Uterus (tissue), 4 donors: ENCODE data around the gene AP4S1. TPM values are rescaled to one million over a fixed set of nuclear protein-coding genes. Genes with fewer than 3 reads are reported as not detected.

ENCODE experiments used
- DNase-seq, 2 donors: peaks; one replicate each; pipeline ENCODE4 v3.0.0-alpha.2; 2019 to 2020
- H3K27ac ChIP-seq, 2 donors: fragments of 200-600 bp; sonication (generic); 1 replicate in 1 of 2; 2 replicates in 1 of 2; pipeline ENCODE4 v1.5.1; 2016 to 2018
- H3K27me3 ChIP-seq, 2 donors: fragments of 200-600 bp; sonication (generic); one replicate each; pipeline ENCODE4 v1.5.1; 2018 to 2019; ENCODE audit warnings: control low read depth in 1 of 2
- H3K36me3 ChIP-seq, 2 donors: fragments of 200-600 bp; sonication (generic); one replicate each; pipeline ENCODE4 v1.5.1; 2019; ENCODE audit warnings: control low read depth in 1 of 2
- H3K4me1 ChIP-seq, 2 donors: fragments of 200-600 bp; sonication (generic); one replicate each; pipeline ENCODE4 v1.5.1; 2018 to 2019; ENCODE audit warnings: control low read depth in 1 of 2
- H3K4me3 ChIP-seq, 2 donors: fragments of 200-600 bp; sonication (generic); 1 replicate in 1 of 2; 2 replicates in 1 of 2; pipeline ENCODE4 v1.5.1; 2018 to 2019; ENCODE audit warnings: mild to moderate bottlenecking in 1 of 2
- H3K9me3 ChIP-seq, 2 donors: fragments of 200-600 bp; sonication (generic); one replicate each; pipeline ENCODE4 v1.5.1; 2019; ENCODE audit warnings: control low read depth in 1 of 2
- POLR2A ChIP-seq, 2 donors: fragments of 450-650 bp; IDR thresholded peaks; one replicate each; pipeline ENCODE4 v1.6.1; 2016; ENCODE audit warnings: antibody characterized with exemption in 2 of 2, mild to moderate bottlenecking in 1 of 2, moderate library complexity in 1 of 2
- intact Hi-C: fragments of 100-400 bp; cut with DNase I; formaldehyde crosslinking; loops from one replicate; pipeline ENCODE4 v1.15.1; 2023; ENCODE audit warnings: low total_unique reads
- total RNA-seq, 4 donors: library from RNA; depleted of rRNA in 3 of 4; stranded (reverse); fragments of >200 nt in 3 of 4; gene quantifications; one replicate each; pipeline versions ENCODE4 v1.1.0 to v1.2.4, GENCODE V29; 2014 to 2023
- TF ChIP-seq, protein P1 (sequence below), 4 experiments: fragments of 200-600 bp in 2 of 4; fragments of 450-650 bp in 2 of 4; sonication (generic) in 2 of 4; IDR thresholded peaks; one replicate each; pipeline ENCODE4 v1.5.1; 2016 to 2019; ENCODE audit warnings: antibody characterized with exemption in 4 of 4, mild to moderate bottlenecking in 2 of 4, moderate library complexity in 1 of 4
- donor health status: DM: yes; HTN: yes; CAD: no.

Gene AP4S1
- total RNA-seq, 4 donors from 2014 or later = 2.3 to 30.4 (median 9.9) TPM

GRCh38 chr14:31020834-31021575, 4.4 kb upstream of the AP4S1 start:
- Histone ChIP-seq H3K36me3 (no peaks in the 10 kb centered on the region), H3K9me3 (no peaks in the 10 kb centered on the region), H3K4me1 (peaks cover 0 to 8% of the 10 kb centered on the region in 2 donors), H3K27me3 (no peaks in the 10 kb centered on the region), H3K27ac (no peak overlapping the region), H3K4me3 (no peak overlapping the region)
- no peak for TF ChIP-seq POLR2A (IDR thresholded peaks at IDR 0.05)
- intact Hi-C loops = no loop called here
- no peak for DNase-seq

DNA sequence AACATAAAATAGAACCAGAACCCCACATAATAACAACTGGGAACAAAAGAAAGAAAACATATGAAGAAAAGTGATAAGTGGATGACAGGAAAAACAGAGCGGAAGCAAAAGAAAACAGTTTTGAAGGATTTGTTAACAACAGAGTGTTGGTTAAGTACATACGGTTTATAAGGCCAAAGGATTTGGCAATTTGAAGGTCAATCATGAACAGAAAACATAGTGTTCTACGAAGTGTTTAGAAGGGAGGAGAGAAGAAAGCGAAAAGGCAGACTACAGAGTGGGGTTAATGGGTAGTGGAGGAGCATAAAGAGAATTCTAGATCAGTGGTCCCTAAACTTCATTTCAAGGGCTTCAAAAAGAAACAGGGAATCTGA, 3.9 kb upstream of the AP4S1 start:
- H3K36me3 ChIP-seq = no peaks in the 10 kb centered on the region
- no peaks in the 10 kb centered on the region for H3K27me3 ChIP-seq
- H3K4me3 ChIP-seq = no peak overlapping the region
- no peak for DNase-seq
- no peaks in the 10 kb centered on the region for H3K9me3 ChIP-seq
- no peak overlapping the region for H3K27ac ChIP-seq
- intact Hi-C loops = no loop called here
- no peak for TF ChIP-seq POLR2A (IDR thresholded peaks at IDR 0.05)
- TF ChIP-seq, protein P1, sequence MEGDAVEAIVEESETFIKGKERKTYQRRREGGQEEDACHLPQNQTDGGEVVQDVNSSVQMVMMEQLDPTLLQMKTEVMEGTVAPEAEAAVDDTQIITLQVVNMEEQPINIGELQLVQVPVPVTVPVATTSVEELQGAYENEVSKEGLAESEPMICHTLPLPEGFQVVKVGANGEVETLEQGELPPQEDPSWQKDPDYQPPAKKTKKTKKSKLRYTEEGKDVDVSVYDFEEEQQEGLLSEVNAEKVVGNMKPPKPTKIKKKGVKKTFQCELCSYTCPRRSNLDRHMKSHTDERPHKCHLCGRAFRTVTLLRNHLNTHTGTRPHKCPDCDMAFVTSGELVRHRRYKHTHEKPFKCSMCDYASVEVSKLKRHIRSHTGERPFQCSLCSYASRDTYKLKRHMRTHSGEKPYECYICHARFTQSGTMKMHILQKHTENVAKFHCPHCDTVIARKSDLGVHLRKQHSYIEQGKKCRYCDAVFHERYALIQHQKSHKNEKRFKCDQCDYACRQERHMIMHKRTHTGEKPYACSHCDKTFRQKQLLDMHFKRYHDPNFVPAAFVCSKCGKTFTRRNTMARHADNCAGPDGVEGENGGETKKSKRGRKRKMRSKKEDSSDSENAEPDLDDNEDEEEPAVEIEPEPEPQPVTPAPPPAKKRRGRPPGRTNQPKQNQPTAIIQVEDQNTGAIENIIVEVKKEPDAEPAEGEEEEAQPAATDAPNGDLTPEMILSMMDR (IDR thresholded peaks at IDR 0.05) = no peak
- peaks cover 0 to 8% of the 10 kb centered on the region in 2 donors for H3K4me1 ChIP-seq

- intact Hi-C loops = no loop called here
- no peak for TF ChIP-seq POLR2A (IDR thresholded peaks at IDR 0.05)
- H3K27ac ChIP-seq = no peak overlapping the region
- DNase-seq = no peak
- peaks cover 0 to 8% of the 10 kb centered on the region in 2 donors for H3K4me1 ChIP-seq
- no peak overlapping the region for H3K4me3 ChIP-seq
- H3K9me3 ChIP-seq = no peaks in the 10 kb centered on the region
- no peaks in the 10 kb centered on the region for H3K36me3 ChIP-seq
- H3K27me3 ChIP-seq = no peaks in the 10 kb centered on the region
These were observed 3.1 kb upstream of the AP4S1 start for GRCh38 chr14:31022386-31022785.

DNA sequence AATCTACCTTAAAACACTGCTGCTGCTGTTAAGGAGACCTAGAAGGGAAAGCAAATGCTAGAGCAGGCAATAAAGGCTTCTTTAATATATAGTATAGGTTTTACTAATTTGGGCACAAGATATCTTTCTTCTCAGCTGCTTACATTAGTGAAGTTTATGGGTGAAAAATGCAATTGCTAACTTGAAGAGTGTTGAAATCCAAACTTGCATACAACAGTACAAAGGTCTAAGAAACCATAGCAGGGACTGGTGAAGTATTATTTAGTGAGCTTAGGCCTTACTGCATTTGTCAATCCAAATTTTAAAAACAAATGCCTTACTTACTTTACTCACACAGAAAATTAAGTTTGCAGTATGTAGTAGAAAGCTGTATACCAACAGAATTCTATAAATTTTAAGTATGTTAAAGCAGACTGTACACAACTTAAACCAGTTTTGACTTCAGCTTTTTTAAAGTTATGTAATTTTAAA, 1.4 kb upstream of the AP4S1 start:
- no peaks in the 10 kb centered on the region for H3K27me3 ChIP-seq
- peak overlapping the region in 1 of 2 donors; percentile 80 for H3K4me3 ChIP-seq
- H3K27ac ChIP-seq = peak overlapping the region; percentile 98 to 99
- TF ChIP-seq POLR2A (IDR thresholded peaks at IDR 0.05) = no peak
- TF ChIP-seq, protein P1 (IDR thresholded peaks at IDR 0.05) = no peak
- intact Hi-C loops = no loop called here
- no peaks in the 10 kb centered on the region for H3K9me3 ChIP-seq
- H3K36me3 ChIP-seq = no peaks in the 10 kb centered on the region
- no peak for DNase-seq
- peaks cover 0 to 8% of the 10 kb centered on the region in 2 donors for H3K4me1 ChIP-seq

- no peak for DNase-seq
- peak overlapping the region; percentile 98 to 99 for H3K27ac ChIP-seq
These were observed 677 bp upstream of the AP4S1 start for GRCh38 chr14:31024577-31025366.

More at GRCh38 chr14:31024577-31025366, 677 bp upstream of the AP4S1 start:
- H3K4me1 ChIP-seq = peaks cover 0 to 8% of the 10 kb centered on the region in 2 donors
- no peaks in the 10 kb centered on the region for H3K9me3 ChIP-seq
- no peaks in the 10 kb centered on the region for H3K27me3 ChIP-seq
- TF ChIP-seq, protein P1 (IDR thresholded peaks at IDR 0.05) = no peak
- TF ChIP-seq POLR2A (IDR thresholded peaks at IDR 0.05) = no peak
- peak overlapping the region; percentile 74 to 80 for H3K4me3 ChIP-seq
- H3K36me3 ChIP-seq = no peaks in the 10 kb centered on the region
- intact Hi-C loops = no loop called here
